Hypothalamus (tissue), 51 donors: ENCODE data around the gene ETS2.

Experiments
- DNase-seq, 51 donors: peaks; one replicate each; lab custom pipeline; 2025; lab: John Stamatoyannopoulos, UW

ETS2 gene

GRCh38 chr21:38777015-38777414 lies 28.7 kb upstream of the ETS2 start:
- no peak for DNase-seq

GRCh38 chr21:38777531-38777930 lies 28.2 kb upstream of the ETS2 start:
- no peak for DNase-seq

- DNase-seq: no peak
Measured at GRCh38 chr21:38780879-38781278, 24.9 kb upstream of the ETS2 start.

- DNase-seq: no peak
Measured at GRCh38 chr21:38784458-38785266, 21.1 kb upstream of the ETS2 start.

- DNase-seq: no peak
Measured at GRCh38 chr21:38785483-38785882, 20.2 kb upstream of the ETS2 start.

- no peak for DNase-seq
Measured at GRCh38 chr21:38787016-38787415, 18.7 kb upstream of the ETS2 start.

- DNase-seq: no peak
Measured at GRCh38 chr21:38787461-38788274, 18.1 kb upstream of the ETS2 start.

GRCh38 chr21:38788275-38788905 lies 17.3 kb upstream of the ETS2 start:
- DNase-seq: no peak

- DNase-seq: no peak
Measured at GRCh38 chr21:38789275-38789674, 16.5 kb upstream of the ETS2 start.

GRCh38 chr21:38790059-38790458 lies 15.7 kb upstream of the ETS2 start:
- no peak for DNase-seq

- no peak for DNase-seq
Measured at GRCh38 chr21:38790961-38791360, 14.8 kb upstream of the ETS2 start.

GRCh38 chr21:38792676-38793459 lies 12.9 kb upstream of the ETS2 start:
- DNase-seq: no peak

- no peak for DNase-seq
Measured at GRCh38 chr21:38793926-38794713, 11.6 kb upstream of the ETS2 start.

- DNase-seq: no peak
Measured at GRCh38 chr21:38794978-38795377, 10.8 kb upstream of the ETS2 start.

- DNase-seq: no peak
Measured at GRCh38 chr21:38795475-38795874, 10.3 kb upstream of the ETS2 start.

- DNase-seq: no peak
Measured at GRCh38 chr21:38796424-38796823, 9.3 kb upstream of the ETS2 start.

- DNase-seq: no peak
Measured at GRCh38 chr21:38797470-38797869, 8.3 kb upstream of the ETS2 start.

- no peak for DNase-seq
Measured at GRCh38 chr21:38798081-38798480, 7.6 kb upstream of the ETS2 start.

GRCh38 chr21:38798481-38798882 lies 7.2 kb upstream of the ETS2 start:
- DNase-seq: no peak
